SK-N-MC (cell line): ENCODE data around the gene PRDM7.
"Not testable (repeated sequence)": the region's sequence is repeated elsewhere in the genome, so short reads cannot be mapped to it uniquely, and the experiment has no call there.

Experiments
- EZH2 ChIP-seq: fragments of 200-600 bp; sonication (generic); IDR thresholded peaks from one replicate; pipeline ENCODE4 v1.6.1; 2017; ENCODE audit warnings: antibody characterized with exemption
- POLR2AphosphoS5 ChIP-seq: IDR thresholded peaks from 2 replicates; pipeline ENCODE4 v1.6.1; 2012; ENCODE audit warnings: mild to moderate bottlenecking, low read depth, low read length, borderline replicate concordance

DNA sequence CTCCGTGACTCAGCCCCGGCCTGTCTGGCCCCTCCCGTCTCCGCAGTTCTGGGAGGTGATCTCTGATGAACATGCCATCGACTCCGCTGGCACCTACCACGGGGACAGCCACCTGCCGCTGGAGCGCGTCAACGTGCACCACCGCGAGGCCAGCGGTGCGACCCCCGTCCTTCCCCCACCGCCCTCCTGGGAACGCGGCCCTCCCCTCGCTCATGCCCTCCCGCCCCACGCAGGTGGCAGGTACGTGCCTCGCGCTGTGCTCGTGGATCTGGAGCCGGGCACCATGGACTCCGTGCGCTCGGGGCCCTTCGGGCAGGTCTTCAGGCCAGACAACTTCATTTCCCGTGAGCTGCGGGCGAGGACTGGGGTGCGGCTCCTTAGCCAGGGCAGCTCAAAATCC is 17.2 kb upstream of the PRDM7 start:
- not testable (repeated sequence) for TF ChIP-seq EZH2, POLR2AphosphoS5
